ENCODE results near the gene PPM1D. TPM values are rescaled to one million over a fixed set of nuclear protein-coding genes. Genes with fewer than 3 reads are reported as not detected.

Gene PPM1D
- total and polyA plus RNA-seq, 2 of the 13 experiments (the other 11 are each of a cell fraction or from before 2014, with no cell fraction given): 8.0 to 26.2 TPM

DNA sequence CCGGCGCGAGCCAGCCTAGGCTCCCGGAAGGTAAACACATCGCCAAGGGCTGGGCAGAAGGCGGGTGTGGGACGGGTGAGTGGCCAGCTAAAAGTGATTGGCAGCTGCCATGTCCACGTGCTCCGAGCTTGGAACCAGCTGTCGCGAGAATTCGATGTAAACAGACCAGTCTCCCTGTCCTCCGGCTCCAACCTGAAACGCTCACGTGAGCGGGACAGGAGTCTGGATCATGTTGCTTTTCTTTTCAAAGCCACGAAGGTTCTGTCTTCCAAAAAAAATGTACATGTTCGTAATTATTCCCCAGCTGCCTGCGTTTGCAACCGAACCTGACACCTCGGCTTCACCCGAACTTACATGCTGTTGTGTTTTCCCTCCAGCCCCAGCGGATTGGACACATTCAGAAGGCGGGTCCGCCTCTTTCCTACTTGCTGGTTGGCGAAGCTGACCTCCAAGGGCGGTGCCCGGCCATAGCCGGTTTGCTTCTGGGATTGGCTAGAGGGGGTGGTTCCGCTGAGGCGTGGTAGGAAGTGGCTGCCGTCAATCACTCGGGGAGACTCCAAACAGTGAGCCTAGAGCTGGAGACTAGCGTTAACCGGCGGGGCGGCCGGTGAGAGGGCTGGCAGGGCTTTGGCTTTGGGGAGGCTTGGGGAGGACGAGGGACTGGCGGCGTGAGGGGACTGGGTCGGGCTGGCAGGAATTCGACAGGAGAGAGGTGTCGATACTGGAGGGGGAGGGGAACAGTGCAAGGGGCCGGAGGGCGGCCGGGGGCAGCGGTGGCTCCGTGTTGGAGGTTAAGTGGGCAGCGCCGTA is 77.5 kb downstream of the PPM1D start, which contains the start of gene BCAS3 (continued):
- TF ChIP-seq CCAR2 (optimal IDR thresholded peaks at IDR 0.05; ENCODE audit: low read depth, low read length): no peak
- TF ChIP-seq, protein P1, sequence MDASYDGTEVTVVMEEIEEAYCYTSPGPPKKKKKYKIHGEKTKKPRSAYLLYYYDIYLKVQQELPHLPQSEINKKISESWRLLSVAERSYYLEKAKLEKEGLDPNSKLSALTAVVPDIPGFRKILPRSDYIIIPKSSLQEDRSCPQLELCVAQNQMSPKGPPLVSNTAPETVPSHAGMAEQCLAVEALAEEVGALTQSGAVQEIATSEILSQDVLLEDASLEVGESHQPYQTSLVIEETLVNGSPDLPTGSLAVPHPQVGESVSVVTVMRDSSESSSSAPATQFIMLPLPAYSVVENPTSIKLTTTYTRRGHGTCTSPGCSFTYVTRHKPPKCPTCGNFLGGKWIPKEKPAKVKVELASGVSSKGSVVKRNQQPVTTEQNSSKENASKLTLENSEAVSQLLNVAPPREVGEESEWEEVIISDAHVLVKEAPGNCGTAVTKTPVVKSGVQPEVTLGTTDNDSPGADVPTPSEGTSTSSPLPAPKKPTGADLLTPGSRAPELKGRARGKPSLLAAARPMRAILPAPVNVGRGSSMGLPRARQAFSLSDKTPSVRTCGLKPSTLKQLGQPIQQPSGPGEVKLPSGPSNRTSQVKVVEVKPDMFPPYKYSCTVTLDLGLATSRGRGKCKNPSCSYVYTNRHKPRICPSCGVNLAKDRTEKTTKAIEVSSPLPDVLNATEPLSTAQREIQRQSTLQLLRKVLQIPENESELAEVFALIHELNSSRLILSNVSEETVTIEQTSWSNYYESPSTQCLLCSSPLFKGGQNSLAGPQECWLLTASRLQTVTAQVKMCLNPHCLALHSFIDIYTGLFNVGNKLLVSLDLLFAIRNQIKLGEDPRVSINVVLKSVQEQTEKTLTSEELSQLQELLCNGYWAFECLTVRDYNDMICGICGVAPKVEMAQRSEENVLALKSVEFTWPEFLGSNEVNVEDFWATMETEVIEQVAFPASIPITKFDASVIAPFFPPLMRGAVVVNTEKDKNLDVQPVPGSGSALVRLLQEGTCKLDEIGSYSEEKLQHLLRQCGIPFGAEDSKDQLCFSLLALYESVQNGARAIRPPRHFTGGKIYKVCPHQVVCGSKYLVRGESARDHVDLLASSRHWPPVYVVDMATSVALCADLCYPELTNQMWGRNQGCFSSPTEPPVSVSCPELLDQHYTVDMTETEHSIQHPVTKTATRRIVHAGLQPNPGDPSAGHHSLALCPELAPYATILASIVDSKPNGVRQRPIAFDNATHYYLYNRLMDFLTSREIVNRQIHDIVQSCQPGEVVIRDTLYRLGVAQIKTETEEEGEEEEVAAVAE (CRISPR knock-in tag; IDR thresholded peaks at IDR 0.05; ENCODE audit: borderline replicate concordance): peak; percentile 82; the same call in 1 of the 2 replicates
- TF ChIP-seq, protein P2, sequence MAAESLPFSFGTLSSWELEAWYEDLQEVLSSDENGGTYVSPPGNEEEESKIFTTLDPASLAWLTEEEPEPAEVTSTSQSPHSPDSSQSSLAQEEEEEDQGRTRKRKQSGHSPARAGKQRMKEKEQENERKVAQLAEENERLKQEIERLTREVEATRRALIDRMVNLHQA (CRISPR knock-in tag; IDR thresholded peaks at IDR 0.05): no peak
- peak; percentile 27; the same call in 1 of the 2 replicates for TF ChIP-seq CBX5 (CRISPR knock-in tag; IDR thresholded peaks at IDR 0.05; ENCODE audit: borderline replicate concordance)
- TF ChIP-seq HHEX (CRISPR knock-in tag; IDR thresholded peaks at IDR 0.05): no peak
- 0 out of 2 replicates have a peak, but pooled peaks have one; percentile 68 for TF ChIP-seq KAT7 (CRISPR knock-in tag; IDR thresholded peaks at IDR 0.05; ENCODE audit: borderline replicate concordance)
- TF ChIP-seq GFI1 (CRISPR knock-in tag; IDR thresholded peaks at IDR 0.05; ENCODE audit: borderline replicate concordance): no peak; the same call in 1 of the 2 replicates
- no peak for TF ChIP-seq ZNF382 (CRISPR knock-in tag; IDR thresholded peaks at IDR 0.05; ENCODE audit: borderline replicate concordance)
- peak; percentile 87; the same call in 1 of the 2 replicates for TF ChIP-seq ZMAT3 (CRISPR knock-in tag; conservative IDR thresholded peaks at IDR 0.05)
- TF ChIP-seq, protein P3, sequence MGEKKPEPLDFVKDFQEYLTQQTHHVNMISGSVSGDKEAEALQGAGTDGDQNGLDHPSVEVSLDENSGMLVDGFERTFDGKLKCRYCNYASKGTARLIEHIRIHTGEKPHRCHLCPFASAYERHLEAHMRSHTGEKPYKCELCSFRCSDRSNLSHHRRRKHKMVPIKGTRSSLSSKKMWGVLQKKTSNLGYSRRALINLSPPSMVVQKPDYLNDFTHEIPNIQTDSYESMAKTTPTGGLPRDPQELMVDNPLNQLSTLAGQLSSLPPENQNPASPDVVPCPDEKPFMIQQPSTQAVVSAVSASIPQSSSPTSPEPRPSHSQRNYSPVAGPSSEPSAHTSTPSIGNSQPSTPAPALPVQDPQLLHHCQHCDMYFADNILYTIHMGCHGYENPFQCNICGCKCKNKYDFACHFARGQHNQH (CRISPR knock-in tag; IDR thresholded peaks at IDR 0.05): peak; percentile 80
- TF ChIP-seq KDM2A (CRISPR knock-in tag; IDR thresholded peaks at IDR 0.05; ENCODE audit: borderline replicate concordance, low read depth): peak; percentile 74
- TF ChIP-seq SALL1 (CRISPR knock-in tag; IDR thresholded peaks at IDR 0.05): peak; percentile 64
- TF ChIP-seq ZEB1 (IDR thresholded peaks at IDR 0.05; ENCODE audit: insufficient replicate concordance, low read depth): no peak
- no peak; the same call in 1 of the 2 replicates for TF ChIP-seq HES4 (CRISPR knock-in tag; IDR thresholded peaks at IDR 0.05; ENCODE audit: borderline replicate concordance)
- peak; percentile 85; the same call in 1 of the 2 replicates for TF ChIP-seq ZNF44 (CRISPR knock-in tag; IDR thresholded peaks at IDR 0.05)
- TF ChIP-seq ASH2L (IDR thresholded peaks at IDR 0.05; ENCODE audit: insufficient read length, low read depth, low read length): peak; percentile 98
- TF ChIP-seq, protein P4, sequence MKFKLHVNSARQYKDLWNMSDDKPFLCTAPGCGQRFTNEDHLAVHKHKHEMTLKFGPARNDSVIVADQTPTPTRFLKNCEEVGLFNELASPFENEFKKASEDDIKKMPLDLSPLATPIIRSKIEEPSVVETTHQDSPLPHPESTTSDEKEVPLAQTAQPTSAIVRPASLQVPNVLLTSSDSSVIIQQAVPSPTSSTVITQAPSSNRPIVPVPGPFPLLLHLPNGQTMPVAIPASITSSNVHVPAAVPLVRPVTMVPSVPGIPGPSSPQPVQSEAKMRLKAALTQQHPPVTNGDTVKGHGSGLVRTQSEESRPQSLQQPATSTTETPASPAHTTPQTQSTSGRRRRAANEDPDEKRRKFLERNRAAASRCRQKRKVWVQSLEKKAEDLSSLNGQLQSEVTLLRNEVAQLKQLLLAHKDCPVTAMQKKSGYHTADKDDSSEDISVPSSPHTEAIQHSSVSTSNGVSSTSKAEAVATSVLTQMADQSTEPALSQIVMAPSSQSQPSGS (CRISPR knock-in tag; IDR thresholded peaks at IDR 0.05): peak; percentile 50
- TF ChIP-seq ZNF816 (CRISPR knock-in tag; IDR thresholded peaks at IDR 0.05; ENCODE audit: borderline replicate concordance): peak; percentile 76; the same call in 1 of the 2 replicates
- TF ChIP-seq DR1 (CRISPR knock-in tag; IDR thresholded peaks at IDR 0.05): peak; percentile 73
- peak; percentile 1; the same call in 1 of the 2 replicates for TF ChIP-seq CBFB (CRISPR knock-in tag; IDR thresholded peaks at IDR 0.05)
- TF ChIP-seq SAP130 (CRISPR knock-in tag; IDR thresholded peaks at IDR 0.05; ENCODE audit: low read depth): peak; percentile 99
- TF ChIP-seq ZNF737 (CRISPR knock-in tag; IDR thresholded peaks at IDR 0.05; ENCODE audit: borderline replicate concordance): no peak
- peak; percentile 82 for TF ChIP-seq ZSCAN31 (CRISPR knock-in tag; IDR thresholded peaks at IDR 0.05; ENCODE audit: low read depth)

All from HepG2 (cell line).